ENCODE data around the gene ITGA11. TPM values are rescaled to one million over a fixed set of nuclear protein-coding genes. Genes with fewer than 3 reads are reported as not detected.

Gene ITGA11
- polyA plus RNA-seq, 1 of the 3 experiments (the other 2 are of a cell fraction): 0.49 TPM

- H3K27me3 ChIP-seq (ENCODE audit: insufficient read depth): no peaks in the 10 kb centered on the region
- POLR2A ChIA-PET: no interaction called here
- no peak overlapping the region for H2AFZ ChIP-seq (ENCODE audit: low read depth)
- H3K36me3 ChIP-seq (replicated peaks in 1 of 2; ENCODE audit: control insufficient read depth in 1 of 2, insufficient read depth in 2 of 2, low read length in 1 of 2): no peaks in the 10 kb centered on the region
- no peak overlapping the region for H3K27ac ChIP-seq (ENCODE audit: low read depth in 2 of 2, low read length in 1 of 2)
- DNase-seq: no peak
- no peaks in the 10 kb centered on the region for H3F3A ChIP-seq (replicated peaks; ENCODE audit: insufficient read depth)
- H3K79me2 ChIP-seq (ENCODE audit: insufficient read depth): no peaks in the 10 kb centered on the region
- H3K9me2 ChIP-seq: no peaks in the 10 kb centered on the region
- no peaks in the 10 kb centered on the region for H3K9me3 ChIP-seq
- H3K4me2 ChIP-seq: no peak overlapping the region
- H3K4me3 ChIP-seq (ENCODE audit: low read depth in 2 of 2, low read length in 1 of 2): no peak overlapping the region
- TF ChIP-seq RAD21 (IDR thresholded peaks at IDR 0.05; ENCODE audit: low read length) (no peak), USF2 (IDR thresholded peaks at IDR 0.05; ENCODE audit: borderline replicate concordance, low read depth, low read length) (no peak), CTCF (IDR thresholded peaks at IDR 0.05) (no peak), SIN3A (IDR thresholded peaks at IDR 0.05; ENCODE audit: borderline replicate concordance, low read depth, low read length) (no peak), JUND (IDR thresholded peaks at IDR 0.05) (no peak), RFX5 (IDR thresholded peaks at IDR 0.05; ENCODE audit: low read length) (no peak), POLR2AphosphoS5 (IDR thresholded peaks at IDR 0.05; ENCODE audit: low read depth, low read length) (no peak), EZH2phosphoT487 (IDR thresholded peaks at IDR 0.05; ENCODE audit: borderline replicate concordance, low read depth) (no peak), ZBTB33 (IDR thresholded peaks at IDR 0.05; ENCODE audit: borderline replicate concordance, low read depth) (no peak), REST (IDR thresholded peaks at IDR 0.05; ENCODE audit: low read depth, low read length) (no peak), FOXM1 (IDR thresholded peaks at IDR 0.05; ENCODE audit: low read depth) (no peak), YY1 (IDR thresholded peaks at IDR 0.05; ENCODE audit: low read depth) (no peak), RCOR1 (IDR thresholded peaks at IDR 0.05; ENCODE audit: low read length) (no peak), TCF12 (IDR thresholded peaks at IDR 0.05) (no peak), CHD2 (IDR thresholded peaks at IDR 0.05; ENCODE audit: low read length, partially characterized antibody) (no peak), NRF1 (IDR thresholded peaks at IDR 0.05; ENCODE audit: low read depth, low read length) (no peak), SMC3 (IDR thresholded peaks at IDR 0.05; ENCODE audit: low read depth, low read length) (no peak)
- no peaks in the 10 kb centered on the region for H4K20me1 ChIP-seq (ENCODE audit: insufficient read depth)
- CTCF ChIA-PET: no interaction called here
- no peaks in the 10 kb centered on the region; a peak in 1 of 4 replicates for H3K4me1 ChIP-seq (ENCODE audit: control insufficient read depth in 1 of 2, insufficient read depth in 2 of 2, low read depth in 1 of 2, low read length in 1 of 2)
- no peak overlapping the region for H3K9ac ChIP-seq
- WGBS (ENCODE audit: low lambda C conversion rate): 95% methylated on average over 20 of the region's 24 CpGs
Observed at GRCh38 chr15:68369931-68370767, 61.8 kb downstream of the ITGA11 start.

All from SK-N-SH (cell line).